Astrocyte (in vitro differentiated cells and primary cell): Measurements from ENCODE around the gene CDC25B.

ENCODE experiments used
- EZH2 ChIP-seq: IDR thresholded peaks from 2 replicates; pipeline ENCODE4 v1.6.1; 2012; ENCODE audit warnings: mild to moderate bottlenecking, low read length, inconsistent platforms; ENCODE audit not compliant: insufficient read depth
- TF ChIP-seq, protein P1 (sequence below): IDR thresholded peaks from 2 replicates; pipeline ENCODE4 v1.5.1; 2011; ENCODE audit warnings: low read depth, mild to moderate bottlenecking, inconsistent platforms, low read length, moderate library complexity; ENCODE audit not compliant: insufficient read depth

DNA sequence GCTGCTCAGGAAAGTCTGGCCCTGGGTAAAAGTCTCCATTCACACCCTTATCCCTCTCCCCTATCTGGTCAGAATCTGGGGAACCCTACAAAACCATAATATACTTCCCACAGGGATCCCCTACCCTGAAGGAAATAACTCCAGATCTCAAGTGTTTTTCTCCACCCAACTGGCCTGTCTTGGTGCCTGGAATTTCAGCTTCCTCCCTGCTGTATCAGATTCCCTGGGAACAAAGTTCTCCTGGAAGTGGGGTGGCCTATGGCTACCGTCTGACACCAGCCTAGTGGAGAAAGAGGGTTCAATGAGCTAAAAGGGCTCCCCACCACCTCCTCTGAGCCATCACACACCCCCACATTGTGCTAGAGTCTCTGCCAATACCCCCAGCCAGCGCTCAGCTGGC is 48.6 kb upstream of the CDC25B start:
- TF ChIP-seq, protein P1, sequence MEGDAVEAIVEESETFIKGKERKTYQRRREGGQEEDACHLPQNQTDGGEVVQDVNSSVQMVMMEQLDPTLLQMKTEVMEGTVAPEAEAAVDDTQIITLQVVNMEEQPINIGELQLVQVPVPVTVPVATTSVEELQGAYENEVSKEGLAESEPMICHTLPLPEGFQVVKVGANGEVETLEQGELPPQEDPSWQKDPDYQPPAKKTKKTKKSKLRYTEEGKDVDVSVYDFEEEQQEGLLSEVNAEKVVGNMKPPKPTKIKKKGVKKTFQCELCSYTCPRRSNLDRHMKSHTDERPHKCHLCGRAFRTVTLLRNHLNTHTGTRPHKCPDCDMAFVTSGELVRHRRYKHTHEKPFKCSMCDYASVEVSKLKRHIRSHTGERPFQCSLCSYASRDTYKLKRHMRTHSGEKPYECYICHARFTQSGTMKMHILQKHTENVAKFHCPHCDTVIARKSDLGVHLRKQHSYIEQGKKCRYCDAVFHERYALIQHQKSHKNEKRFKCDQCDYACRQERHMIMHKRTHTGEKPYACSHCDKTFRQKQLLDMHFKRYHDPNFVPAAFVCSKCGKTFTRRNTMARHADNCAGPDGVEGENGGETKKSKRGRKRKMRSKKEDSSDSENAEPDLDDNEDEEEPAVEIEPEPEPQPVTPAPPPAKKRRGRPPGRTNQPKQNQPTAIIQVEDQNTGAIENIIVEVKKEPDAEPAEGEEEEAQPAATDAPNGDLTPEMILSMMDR = no peak
- no peak for TF ChIP-seq EZH2
